Eye (tissue), 1 donor: Measurements from ENCODE around the gene POU3F3.

ENCODE experiments used
- DNase-seq: peaks from one replicate; pipeline ENCODE4 v3.0.0-alpha.2; 2015

The POU3F3 gene

GRCh38 chr2:104862058-104862941 lies 8.4 kb downstream of the POU3F3 start:
- DNase-seq: peak; percentile 78

DNA sequence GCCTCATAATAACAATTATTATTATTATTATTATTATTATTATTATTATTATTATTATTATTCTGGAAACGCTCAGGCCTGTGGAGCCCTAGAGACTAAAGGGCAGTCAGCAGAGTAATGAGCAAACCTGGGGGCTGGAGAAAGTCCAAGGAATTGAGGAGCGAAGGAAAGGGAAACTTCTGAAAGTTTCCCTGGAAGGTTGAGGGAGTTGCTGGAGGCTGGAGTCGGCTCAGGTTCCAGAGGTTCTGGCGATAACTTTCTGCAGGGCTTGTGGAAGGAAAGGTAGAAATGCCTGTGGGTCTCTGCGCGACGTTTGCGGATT lies 9.2 kb downstream of the POU3F3 start:
- DNase-seq: no peak

DNA sequence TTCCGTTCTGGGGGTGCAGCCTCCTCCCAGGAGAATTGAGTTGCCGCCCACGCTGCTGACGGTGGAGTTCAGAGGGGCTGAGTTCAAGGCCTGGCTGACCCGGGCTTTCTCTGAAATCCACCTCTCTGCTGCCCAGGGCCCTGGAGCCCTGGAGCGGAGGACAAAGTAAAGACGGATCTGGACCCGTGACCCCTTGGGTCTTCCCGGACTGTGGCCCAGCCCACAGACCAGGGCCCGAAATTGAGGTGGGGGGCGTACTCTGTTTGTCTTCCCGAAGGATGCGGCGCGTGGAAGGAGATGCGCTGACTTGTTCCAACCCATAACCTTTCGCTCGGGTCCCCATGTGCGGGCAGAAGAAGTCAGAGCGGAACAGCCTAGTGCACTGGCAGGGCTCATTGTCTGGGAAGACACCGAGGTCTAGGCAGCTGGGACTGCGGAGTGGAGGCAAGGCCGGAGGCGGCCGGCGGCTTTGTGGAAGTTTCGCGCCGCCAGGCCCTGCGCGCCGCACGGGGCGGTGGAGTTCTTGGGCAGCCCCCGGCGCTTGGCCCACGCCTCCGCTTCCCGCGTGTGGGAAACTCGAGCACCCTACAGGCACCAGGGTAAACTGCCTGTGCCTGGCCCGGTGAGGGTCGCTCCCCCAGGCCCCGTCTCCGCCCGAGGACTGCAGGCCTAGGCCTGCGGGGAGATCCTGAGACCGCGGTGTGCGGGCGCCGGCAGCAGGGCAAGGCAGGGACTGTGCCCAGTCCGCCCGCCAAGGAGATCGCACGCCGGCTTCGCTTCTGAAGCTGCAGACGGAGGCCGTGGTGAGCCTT lies 9.8 kb downstream of the POU3F3 start:
- peak; percentile 69 for DNase-seq

GRCh38 chr2:104864280-104865095 lies 10.6 kb downstream of the POU3F3 start:
- DNase-seq: peak; percentile 67

DNA sequence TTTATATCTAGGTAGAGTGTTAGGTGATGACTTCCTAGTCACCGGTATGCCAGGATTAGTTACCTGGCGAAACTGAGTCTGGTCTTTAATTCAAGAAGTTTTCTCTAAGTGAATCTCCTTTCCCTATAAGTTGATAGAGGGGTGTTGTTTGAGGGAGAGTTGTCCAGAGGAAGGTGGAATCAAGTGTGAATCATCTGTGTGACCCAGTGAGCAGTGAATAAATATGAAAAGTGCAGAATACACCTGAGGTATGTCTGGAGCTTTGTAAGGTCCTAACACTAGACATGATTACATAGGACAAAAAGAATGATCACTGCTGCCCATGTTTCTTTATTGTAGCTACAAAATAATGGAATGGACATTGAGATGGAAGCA lies 11.2 kb downstream of the POU3F3 start:
- peak; percentile 42 for DNase-seq

- DNase-seq: peak; percentile 29
Observed at GRCh38 chr2:104866122-104866864, 12.4 kb downstream of the POU3F3 start.

- peak; percentile 62 for DNase-seq
Observed at GRCh38 chr2:104866883-104867812, 13.2 kb downstream of the POU3F3 start.

DNA sequence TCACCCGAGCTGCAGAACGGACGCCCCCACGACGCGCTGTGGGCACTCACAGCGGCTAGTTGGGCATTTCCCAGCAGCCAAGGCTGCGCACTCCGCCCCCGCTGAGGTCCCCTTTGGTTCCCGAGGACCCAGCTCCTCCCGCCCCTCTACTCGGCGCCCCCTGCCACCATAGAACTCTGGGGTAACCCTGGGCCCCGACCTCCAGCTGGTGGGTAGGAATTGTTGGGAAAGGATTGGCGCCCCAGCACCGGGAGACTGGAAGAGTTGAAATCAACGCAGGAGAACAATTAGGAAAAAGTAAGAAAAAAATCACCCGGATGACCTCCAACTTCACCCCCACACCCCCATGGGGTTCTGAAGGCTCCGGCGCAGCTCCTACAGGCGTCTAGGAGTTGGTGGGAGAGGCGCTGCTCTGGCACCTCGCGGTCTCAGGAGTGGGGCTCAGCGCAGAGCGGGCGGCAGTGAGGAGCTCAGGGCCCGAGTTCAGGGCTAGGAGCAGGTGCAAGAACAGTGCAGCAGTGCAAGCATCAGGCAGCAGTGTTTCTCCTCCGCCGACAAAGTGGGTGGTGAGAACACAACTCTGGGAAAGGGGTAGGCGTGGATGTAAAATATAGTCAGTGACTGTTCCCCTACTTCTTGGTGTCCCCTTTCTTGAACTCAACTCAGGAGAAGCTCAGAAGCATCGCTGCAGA lies 14.0 kb downstream of the POU3F3 start:
- peak; percentile 20 for DNase-seq

DNA sequence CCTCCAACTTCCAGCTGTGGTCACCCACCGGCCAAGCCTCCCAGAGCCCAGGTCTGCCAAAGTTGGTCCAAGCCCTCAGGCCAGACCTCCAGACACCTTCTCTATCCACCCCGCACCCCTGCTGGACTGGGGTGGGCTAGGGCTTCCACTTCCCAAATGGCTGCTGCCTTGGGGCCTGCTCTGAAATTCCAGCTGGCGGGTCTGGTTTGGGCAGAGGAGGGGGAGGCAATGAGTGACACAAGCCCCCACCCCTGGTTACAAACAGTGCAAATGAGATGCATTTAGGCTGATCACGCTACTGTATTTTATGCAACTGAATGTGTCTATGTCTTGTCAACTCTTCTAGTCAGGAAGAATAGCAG lies 14.6 kb downstream of the POU3F3 start:
- peak; percentile 9 for DNase-seq

- DNase-seq: peak; percentile 16
Observed at GRCh38 chr2:104870100-104870975, 16.4 kb downstream of the POU3F3 start.

GRCh38 chr2:104871649-104871971 lies 17.7 kb downstream of the POU3F3 start:
- peak; percentile 35 for DNase-seq

GRCh38 chr2:104871972-104872865 lies 18.3 kb downstream of the POU3F3 start:
- DNase-seq: peak; percentile 72

DNA sequence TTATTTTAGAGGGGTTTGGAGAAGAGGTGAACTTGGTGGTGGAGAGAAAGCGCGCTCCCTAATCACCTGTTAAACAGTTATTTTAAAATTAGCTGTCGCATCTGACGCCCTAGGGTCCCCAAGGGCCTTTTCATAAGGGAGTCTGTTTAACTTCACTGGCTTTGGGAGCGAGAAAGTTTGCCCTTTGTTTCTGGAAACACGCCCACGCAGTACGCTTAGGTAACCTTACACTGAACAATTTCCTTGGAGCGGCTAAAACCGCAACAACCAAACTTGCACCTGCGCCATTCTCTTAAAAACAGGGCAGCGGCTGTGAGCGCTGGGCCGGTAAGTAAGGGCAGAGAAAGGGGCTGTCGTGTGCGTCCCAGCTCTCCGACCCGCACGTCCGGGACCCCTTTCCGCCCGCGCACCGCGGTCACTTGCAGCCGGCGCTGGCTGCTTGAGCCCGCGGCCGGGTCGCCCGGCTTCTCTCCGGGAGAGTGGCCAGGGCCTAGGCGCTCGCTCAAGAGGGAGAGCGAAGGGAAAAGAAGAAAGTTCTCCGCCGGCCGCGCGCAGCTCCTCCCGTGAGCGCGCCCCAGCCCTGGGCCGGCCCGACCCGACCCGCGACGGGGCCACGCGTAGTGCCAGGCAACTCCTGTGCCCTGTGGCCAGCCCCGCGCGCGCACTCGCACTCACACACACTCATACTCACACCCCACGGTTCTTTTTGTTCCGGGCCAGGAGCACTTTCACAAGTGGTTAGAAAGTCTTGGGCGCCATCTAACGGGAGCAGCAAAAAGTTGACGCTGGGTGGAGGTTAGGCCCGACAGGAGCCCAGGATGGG lies 19.2 kb downstream of the POU3F3 start:
- DNase-seq: peak; percentile 94

DNA sequence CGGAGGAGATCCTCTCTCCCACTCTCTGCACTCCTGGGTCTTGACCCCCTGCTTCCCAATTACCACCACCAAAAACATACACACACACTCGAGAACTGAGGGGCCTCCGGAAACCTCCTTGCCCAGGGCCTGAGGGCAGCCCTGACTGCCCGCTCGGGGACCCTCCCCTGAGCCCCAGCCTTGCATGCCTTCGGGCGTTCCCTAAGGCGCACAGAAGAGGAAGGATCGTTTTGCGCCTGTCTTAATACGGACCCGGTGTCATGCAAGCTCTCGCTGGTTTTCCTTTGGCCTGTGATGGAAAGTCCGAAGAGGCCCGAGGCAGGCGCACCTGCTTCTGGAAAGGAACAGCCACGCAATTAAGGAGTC lies 19.8 kb downstream of the POU3F3 start:
- DNase-seq: no peak

GRCh38 chr2:104874230-104874629 lies 20.3 kb downstream of the POU3F3 start:
- DNase-seq: no peak

GRCh38 chr2:104875262-104875661 lies 21.3 kb downstream of the POU3F3 start:
- DNase-seq: no peak

DNA sequence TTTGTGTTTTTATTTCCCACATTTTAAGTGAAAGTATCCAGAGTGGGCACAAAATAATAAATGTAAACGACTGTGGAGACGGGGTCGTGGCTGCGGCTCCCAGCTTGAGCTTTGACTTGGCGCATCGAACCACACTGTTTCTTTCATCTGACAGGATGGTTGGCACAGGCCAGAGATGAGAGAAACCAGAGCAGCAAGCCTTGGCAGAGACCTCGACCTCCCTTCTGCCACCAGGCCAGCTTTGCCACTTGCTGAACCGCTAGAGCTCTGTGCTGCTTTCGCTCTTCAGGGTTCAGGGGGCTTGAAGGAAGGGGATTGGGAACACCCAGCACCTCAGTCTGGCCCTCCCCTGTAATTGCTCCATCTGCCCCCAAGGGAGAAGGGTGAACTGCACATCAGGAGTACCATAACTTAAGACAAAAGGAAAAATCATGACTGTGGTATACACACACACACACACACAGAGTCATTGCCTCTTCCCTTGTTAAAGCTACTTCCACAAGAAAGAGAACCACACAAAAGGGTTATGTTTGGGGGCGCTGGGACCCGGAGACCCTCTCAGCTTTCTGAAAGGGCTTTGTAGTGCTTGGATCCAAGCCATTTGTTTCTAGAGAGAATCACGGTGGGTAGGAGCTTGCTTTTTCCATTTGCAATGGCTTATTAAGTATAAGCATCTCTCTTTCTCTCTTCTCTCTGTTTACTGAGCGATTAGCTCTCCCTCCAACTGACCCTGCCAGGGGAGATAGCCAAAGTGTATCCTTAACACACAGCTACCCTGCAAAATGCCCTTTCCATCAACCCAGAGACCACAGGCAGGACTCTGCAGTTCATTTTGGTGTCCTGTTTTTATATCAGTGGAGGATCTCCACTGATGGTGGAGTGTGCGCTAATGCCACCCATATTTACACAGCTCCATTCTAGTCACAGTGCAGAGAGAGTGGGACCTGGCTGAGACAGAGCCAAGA lies 23.0 kb downstream of the POU3F3 start:
- DNase-seq: no peak
